K562 (cell line): Measurements from ENCODE around the gene ASCC3. TPM values are rescaled to one million over a fixed set of nuclear protein-coding genes. Genes with fewer than 3 reads are reported as not detected.

Source experiments
- BCL6 ChIP-seq: fragments of 250-450 bp; sonication (Bioruptor Pico); IDR thresholded peaks from 2 replicates; pipeline ENCODE4 v1.4.0; 2020
- CBFA2T2 ChIP-seq: fragments of 450-650 bp; conservative IDR thresholded peaks from 2 replicates; pipeline ENCODE4 v1.6.1; 2017; ENCODE audit warnings: mild to moderate bottlenecking
- CHD4 ChIP-seq: fragments of 200-600 bp; sonication (generic); IDR thresholded peaks from 3 replicates; pipeline ENCODE4 v1.6.1; 2012; ENCODE audit warnings: low read depth, mild to moderate bottlenecking, mixed read lengths, low read length, inconsistent platforms; ENCODE audit not compliant: insufficient read depth, insufficient replicate concordance, poor library complexity, severe bottlenecking
- CTBP1 ChIP-seq: fragments of 450-650 bp; IDR thresholded peaks from 2 replicates; pipeline ENCODE4 v1.6.1; 2016; ENCODE audit warnings: borderline replicate concordance
- ETS2 ChIP-seq: IDR thresholded peaks from 2 replicates; pipeline ENCODE4 v1.6.1; 2016; ENCODE audit warnings: borderline replicate concordance, missing genetic modification characterization, mild to moderate bottlenecking, moderate library complexity, missing compliant biosample characterization; ENCODE audit not compliant: poor library complexity, severe bottlenecking
- HCFC1 ChIP-seq: IDR thresholded peaks from 2 replicates; pipeline ENCODE4 v1.6.1; 2012; ENCODE audit warnings: low read depth, low read length, improper control_type of control experiment
- HNRNPK ChIP-seq: fragments of 200-400 bp; formaldehyde crosslinking; IDR thresholded peaks from one replicate; pipeline ENCODE4 v1.6.1; 2018; ENCODE audit warnings: mild to moderate bottlenecking, low read depth, low read length; ENCODE audit not compliant: poor library complexity, severe bottlenecking
- ILK ChIP-seq: fragments of 450-650 bp; IDR thresholded peaks from 2 replicates; pipeline ENCODE4 v1.6.1; 2016; ENCODE audit warnings: missing genetic modification characterization, low read depth, mild to moderate bottlenecking, missing compliant biosample characterization, moderate library complexity, borderline replicate concordance
- NFIC ChIP-seq: fragments of 450-650 bp; IDR thresholded peaks from 2 replicates; pipeline ENCODE4 v1.6.1; 2017; ENCODE audit warnings: mild to moderate bottlenecking, inconsistent platforms
- PML ChIP-seq: IDR thresholded peaks from 2 replicates; pipeline ENCODE4 v1.6.1; 2012; ENCODE audit warnings: low read length, inconsistent platforms
- POLR2AphosphoS2 ChIP-seq: IDR thresholded peaks from 2 replicates; pipeline ENCODE4 v1.6.1; 2012; ENCODE audit warnings: low read length, improper control_type of control experiment
- SIN3A ChIP-seq, 2 experiments: fragments of 150-350 bp in 1 of 2; IDR thresholded peaks; 2 replicates each; pipeline ENCODE4 v1.6.1; 2011 to 2016; ENCODE audit warnings: borderline replicate concordance in 2 of 2, low read depth in 2 of 2, low read length in 2 of 2, mild to moderate bottlenecking in 2 of 2, moderate library complexity in 2 of 2; ENCODE audit not compliant: control insufficient read depth in 1 of 2
- TCF7 ChIP-seq: sonication (generic); IDR thresholded peaks from 2 replicates; pipeline ENCODE4 v1.6.1; 2016; ENCODE audit warnings: antibody characterized with exemption, borderline replicate concordance
- TEAD4 ChIP-seq, 2 experiments: sonication (generic) in 1 of 2; formaldehyde crosslinking in 1 of 2; IDR thresholded peaks; 2 replicates each; pipeline versions ENCODE4 v1.6.1 to v1.8.0; 2012 to 2022; ENCODE audit warnings: borderline replicate concordance in 1 of 2, inconsistent platforms in 1 of 2, low read length in 1 of 2, mild to moderate bottlenecking in 1 of 2, missing genetic modification reagents in 1 of 2
- ZBTB1 ChIP-seq: sonication (generic); formaldehyde crosslinking; IDR thresholded peaks from 2 replicates; pipeline ENCODE4 v1.8.1; 2023; ENCODE audit warnings: missing genetic modification reagents, low read depth, mild to moderate bottlenecking, borderline replicate concordance
- ZC3H8 ChIP-seq: fragments of 450-650 bp; IDR thresholded peaks from 2 replicates; pipeline ENCODE4 v1.6.1; 2017
- ZFP30 ChIP-seq: fragments of 250-450 bp; sonication (Bioruptor Pico); IDR thresholded peaks from 2 replicates; pipeline ENCODE4 v1.8.0; 2022; ENCODE audit warnings: moderate library complexity, mild to moderate bottlenecking, inconsistent platforms, borderline replicate concordance
- ZNF23 ChIP-seq: fragments of 250-450 bp; sonication (Bioruptor Pico); IDR thresholded peaks from 2 replicates; pipeline ENCODE4 v1.4.0; 2020; ENCODE audit warnings: mild to moderate bottlenecking
- ZNF24 ChIP-seq: fragments of 450-650 bp; IDR thresholded peaks from 2 replicates; pipeline ENCODE4 v1.6.1; 2016
- ZNF354B ChIP-seq: fragments of 250-450 bp; sonication (Bioruptor Pico); IDR thresholded peaks from 2 replicates; pipeline ENCODE4 v1.4.0; 2020
- ZNF384 ChIP-seq: IDR thresholded peaks from 2 replicates; pipeline ENCODE4 v1.6.1; 2012; ENCODE audit warnings: low read depth, low read length, improper control_type of control experiment
- ZNF507 ChIP-seq: conservative IDR thresholded peaks from 2 replicates; pipeline ENCODE4 v1.6.1; 2017; ENCODE audit warnings: missing genetic modification characterization, missing compliant biosample characterization
- polyA plus RNA-seq, 8 experiments: library from polyadenylated mRNA; depleted of rRNA in 4 of 8; stranded (reverse) in 5 of 8; unstranded in 3 of 8; fragments of >200 nt; fragmentation: Nextera tagmentation in 2 of 8; fragmentation: Illumina TruSeq in 1 of 8; extraction: Ambion mirVana in 2 of 8; extraction: Trizol in 1 of 8; gene quantifications; 2 replicates each; pipeline versions ENCODE4 v1.2.1 to v1.2.3, GENCODE V29; 2011 to 2014; ENCODE audit warnings: inconsistent platforms in 1 of 8, missing spikeins in 1 of 8
- total RNA-seq, 7 experiments: library from RNA; depleted of rRNA in 6 of 7; stranded (reverse); fragments of >200 nt in 6 of 7; fragmentation: Illumina TruSeq in 2 of 7; extraction: Trizol in 2 of 7; gene quantifications; 2 replicates each; pipeline versions ENCODE4 v1.2.1 to v1.2.3, GENCODE V29; 2011 to 2021; ENCODE audit warnings: low replicate concordance in 1 of 7
- TF ChIP-seq, protein P1 (sequence below): IDR thresholded peaks from 3 replicates; pipeline ENCODE4 v1.6.1; 2011; ENCODE audit warnings: borderline replicate concordance, mild to moderate bottlenecking, moderate library complexity; ENCODE audit not compliant: insufficient read length; ENCODE audit errors: extremely low read depth
- TF ChIP-seq, protein P2 (sequence below): fragments of 250-450 bp; sonication (Bioruptor Pico); IDR thresholded peaks from 2 replicates; pipeline ENCODE4 v1.8.0; 2021; ENCODE audit warnings: moderate library complexity, mild to moderate bottlenecking, inconsistent platforms
- TF ChIP-seq, protein P3 (sequence below), 2 experiments: fragments of 450-650 bp in 1 of 2; sonication (generic) in 1 of 2; formaldehyde crosslinking in 1 of 2; IDR thresholded peaks in 1 of 2; conservative IDR thresholded peaks in 1 of 2; 2 replicates each; pipeline versions ENCODE4 v1.6.1 to v1.8.1; 2016 to 2023; ENCODE audit warnings: mild to moderate bottlenecking in 2 of 2, moderate library complexity in 2 of 2, inconsistent platforms in 1 of 2, missing genetic modification reagents in 1 of 2

Gene ASCC3
- total and polyA plus RNA-seq, 9 of the 15 experiments (the other 6 are each of a cell fraction or from before 2014, with no cell fraction given), result 16.1 to 56.1 (median 33.9) TPM

DNA sequence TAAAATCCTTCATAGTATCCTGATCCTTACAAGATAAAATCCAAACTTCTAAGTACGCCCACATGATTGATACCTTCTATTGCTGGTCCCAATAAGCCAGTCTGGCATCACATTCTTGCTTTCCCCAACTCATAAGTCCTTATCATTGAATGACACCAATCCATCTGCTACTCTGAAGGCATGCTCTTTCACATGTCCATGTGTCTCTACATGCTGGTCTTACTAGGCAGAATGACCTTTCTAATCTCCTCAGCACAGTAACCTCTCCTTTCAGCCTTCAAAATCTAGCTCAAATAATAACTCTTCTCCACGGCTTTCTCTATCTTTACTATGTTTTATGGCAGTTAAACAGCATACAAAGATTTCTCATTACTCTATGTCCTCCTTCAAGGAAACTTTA lies 71.1 kb downstream of the ASCC3 start (continued):
- TF ChIP-seq SIN3A (IDR thresholded peaks at IDR 0.05; ENCODE audit: borderline replicate concordance in 2 of 2, control insufficient read depth in 1 of 2, low read depth in 2 of 2, low read length in 2 of 2), result no peak
- TF ChIP-seq NFIC, result no peak
- no peak for TF ChIP-seq ILK (tag)
- no peak for TF ChIP-seq HNRNPK
- TF ChIP-seq CHD4, result no peak
- TF ChIP-seq, protein P1, sequence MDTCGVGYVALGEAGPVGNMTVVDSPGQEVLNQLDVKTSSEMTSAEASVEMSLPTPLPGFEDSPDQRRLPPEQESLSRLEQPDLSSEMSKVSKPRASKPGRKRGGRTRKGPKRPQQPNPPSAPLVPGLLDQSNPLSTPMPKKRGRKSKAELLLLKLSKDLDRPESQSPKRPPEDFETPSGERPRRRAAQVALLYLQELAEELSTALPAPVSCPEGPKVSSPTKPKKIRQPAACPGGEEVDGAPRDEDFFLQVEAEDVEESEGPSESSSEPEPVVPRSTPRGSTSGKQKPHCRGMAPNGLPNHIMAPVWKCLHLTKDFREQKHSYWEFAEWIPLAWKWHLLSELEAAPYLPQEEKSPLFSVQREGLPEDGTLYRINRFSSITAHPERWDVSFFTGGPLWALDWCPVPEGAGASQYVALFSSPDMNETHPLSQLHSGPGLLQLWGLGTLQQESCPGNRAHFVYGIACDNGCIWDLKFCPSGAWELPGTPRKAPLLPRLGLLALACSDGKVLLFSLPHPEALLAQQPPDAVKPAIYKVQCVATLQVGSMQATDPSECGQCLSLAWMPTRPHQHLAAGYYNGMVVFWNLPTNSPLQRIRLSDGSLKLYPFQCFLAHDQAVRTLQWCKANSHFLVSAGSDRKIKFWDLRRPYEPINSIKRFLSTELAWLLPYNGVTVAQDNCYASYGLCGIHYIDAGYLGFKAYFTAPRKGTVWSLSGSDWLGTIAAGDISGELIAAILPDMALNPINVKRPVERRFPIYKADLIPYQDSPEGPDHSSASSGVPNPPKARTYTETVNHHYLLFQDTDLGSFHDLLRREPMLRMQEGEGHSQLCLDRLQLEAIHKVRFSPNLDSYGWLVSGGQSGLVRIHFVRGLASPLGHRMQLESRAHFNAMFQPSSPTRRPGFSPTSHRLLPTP, result no peak
- no peak for TF ChIP-seq POLR2AphosphoS2
- TF ChIP-seq, protein P2, sequence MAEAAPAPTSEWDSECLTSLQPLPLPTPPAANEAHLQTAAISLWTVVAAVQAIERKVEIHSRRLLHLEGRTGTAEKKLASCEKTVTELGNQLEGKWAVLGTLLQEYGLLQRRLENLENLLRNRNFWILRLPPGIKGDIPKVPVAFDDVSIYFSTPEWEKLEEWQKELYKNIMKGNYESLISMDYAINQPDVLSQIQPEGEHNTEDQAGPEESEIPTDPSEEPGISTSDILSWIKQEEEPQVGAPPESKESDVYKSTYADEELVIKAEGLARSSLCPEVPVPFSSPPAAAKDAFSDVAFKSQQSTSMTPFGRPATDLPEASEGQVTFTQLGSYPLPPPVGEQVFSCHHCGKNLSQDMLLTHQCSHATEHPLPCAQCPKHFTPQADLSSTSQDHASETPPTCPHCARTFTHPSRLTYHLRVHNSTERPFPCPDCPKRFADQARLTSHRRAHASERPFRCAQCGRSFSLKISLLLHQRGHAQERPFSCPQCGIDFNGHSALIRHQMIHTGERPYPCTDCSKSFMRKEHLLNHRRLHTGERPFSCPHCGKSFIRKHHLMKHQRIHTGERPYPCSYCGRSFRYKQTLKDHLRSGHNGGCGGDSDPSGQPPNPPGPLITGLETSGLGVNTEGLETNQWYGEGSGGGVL (CRISPR knock-in tag), result no peak
- no peak for TF ChIP-seq ZNF24
- TF ChIP-seq CTBP1, result no peak
- no peak for TF ChIP-seq TCF7
- no peak for TF ChIP-seq ZBTB1 (CRISPR knock-in tag)
- no peak for TF ChIP-seq BCL6 (CRISPR knock-in tag)
- peak; percentile 74 for TF ChIP-seq TEAD4 (IDR thresholded peaks at IDR 0.05; ENCODE audit: low read length)
- TF ChIP-seq TEAD4 (CRISPR knock-in tag; IDR thresholded peaks at IDR 0.05; ENCODE audit: borderline replicate concordance), result no peak
- no peak for TF ChIP-seq ZFP30 (CRISPR knock-in tag)
- TF ChIP-seq ZNF384, result no peak
- TF ChIP-seq ZNF354B (CRISPR knock-in tag), result no peak
- no peak for TF ChIP-seq ZC3H8
- TF ChIP-seq CBFA2T2, result peak; percentile 69
- no peak for TF ChIP-seq ETS2 (tag)
- no peak for TF ChIP-seq PML
- no peak for TF ChIP-seq HCFC1
- TF ChIP-seq, protein P3, sequence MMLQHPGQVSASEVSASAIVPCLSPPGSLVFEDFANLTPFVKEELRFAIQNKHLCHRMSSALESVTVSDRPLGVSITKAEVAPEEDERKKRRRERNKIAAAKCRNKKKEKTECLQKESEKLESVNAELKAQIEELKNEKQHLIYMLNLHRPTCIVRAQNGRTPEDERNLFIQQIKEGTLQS (IDR thresholded peaks at IDR 0.05), result no peak
- TF ChIP-seq, protein P3 (CRISPR knock-in tag; conservative IDR thresholded peaks at IDR 0.05), result no peak
- no peak for TF ChIP-seq ZNF507
- TF ChIP-seq ZNF23 (CRISPR knock-in tag), result no peak
